Measurements from ENCODE around the gene SLC9B1. TPM values are rescaled to one million over a fixed set of nuclear protein-coding genes. Genes with fewer than 3 reads are reported as not detected.

Gene SLC9B1
- total and polyA plus RNA-seq, 2 of the 8 experiments (the other 6 are each of a cell fraction or from before 2014, with no cell fraction given) = 0.08 to 0.19 TPM

GRCh38 chr4:103036169-103036568 lies 16.7 kb upstream of the SLC9B1 start (continued):
- TF ChIP-seq CHD7 (IDR thresholded peaks at IDR 0.05; ENCODE audit: insufficient replicate concordance, low read length) (no peak), RAD21 (IDR thresholded peaks at IDR 0.05 in 1 of 2, conservative IDR thresholded peaks at IDR 0.05 in 1 of 2; ENCODE audit: low read depth in 2 of 2, low read length in 2 of 2) (no peak), CBX5 (IDR thresholded peaks at IDR 0.05; ENCODE audit: low read depth, low read length) (no peak), CREB1 (IDR thresholded peaks at IDR 0.05) (no peak), SIRT6 (IDR thresholded peaks at IDR 0.05; ENCODE audit: low read length) (no peak), CHD1 (IDR thresholded peaks at IDR 0.05; ENCODE audit: low read depth, low read length) (no peak), EP300 (IDR thresholded peaks at IDR 0.05; ENCODE audit: borderline replicate concordance in 1 of 2, low read depth in 2 of 2, low read length in 2 of 2) (no peak), RXRA (IDR thresholded peaks at IDR 0.05; ENCODE audit: insufficient read depth, low read depth, low read length) (no peak), TEAD4 (IDR thresholded peaks at IDR 0.05; ENCODE audit: low read depth, low read length) (no peak), TAF7 (optimal IDR thresholded peaks at IDR 0.05; ENCODE audit: borderline replicate concordance, low read depth, low read length) (no peak), TAF1 (IDR thresholded peaks at IDR 0.05; ENCODE audit: low read depth, low read length) (no peak), POLR2A (IDR thresholded peaks at IDR 0.05; ENCODE audit: control extremely low read depth in 1 of 2, low read depth in 2 of 2, low read length in 2 of 2) (no peak), NANOG (IDR thresholded peaks at IDR 0.05; ENCODE audit: insufficient read depth, low read depth, low read length, poor library complexity, severe bottlenecking) (no peak)

Data from H1 (cell line).